HEK293 (cell line): ENCODE results near the gene ERCC3.

Experiments used
- HOXA7 ChIP-seq: sonication (generic); formaldehyde crosslinking; IDR thresholded peaks from 2 replicates; pipeline ENCODE4 v1.8.1; 2022; ENCODE audit warnings: missing genetic modification reagents, borderline replicate concordance
- KLF8 ChIP-seq: fragments of 450-650 bp; formaldehyde crosslinking; IDR thresholded peaks from 2 replicates; pipeline ENCODE4 v1.5.1; 2016; ENCODE audit warnings: missing biosample characterization, missing genetic modification characterization
- MYNN ChIP-seq: fragments of 450-650 bp; formaldehyde crosslinking; IDR thresholded peaks from 2 replicates; pipeline ENCODE4 v1.5.1; 2016; ENCODE audit warnings: missing biosample characterization, missing genetic modification characterization, borderline replicate concordance
- OVOL3 ChIP-seq: fragments of 450-650 bp; formaldehyde crosslinking; IDR thresholded peaks from 2 replicates; pipeline ENCODE4 v1.5.1; 2016; ENCODE audit warnings: missing biosample characterization, missing genetic modification characterization
- REST ChIP-seq: fragments of 450-650 bp; formaldehyde crosslinking; IDR thresholded peaks from 2 replicates; pipeline ENCODE4 v1.5.1; 2016; ENCODE audit warnings: missing biosample characterization, missing genetic modification characterization
- YY2 ChIP-seq: fragments of 450-650 bp; formaldehyde crosslinking; IDR thresholded peaks from 2 replicates; pipeline ENCODE4 v1.5.1; 2016; ENCODE audit warnings: missing biosample characterization, missing genetic modification characterization
- ZBTB10 ChIP-seq: fragments of 450-650 bp; formaldehyde crosslinking; IDR thresholded peaks from 2 replicates; pipeline ENCODE4 v1.5.1; 2016; ENCODE audit warnings: missing biosample characterization, missing genetic modification characterization
- ZBTB6 ChIP-seq: fragments of 450-650 bp; formaldehyde crosslinking; IDR thresholded peaks from 2 replicates; pipeline ENCODE4 v1.5.1; 2017; ENCODE audit warnings: missing biosample characterization, missing genetic modification characterization
- ZFP69B ChIP-seq: fragments of 450-650 bp; formaldehyde crosslinking; IDR thresholded peaks from 2 replicates; pipeline ENCODE4 v1.5.1; 2016; ENCODE audit warnings: missing biosample characterization, missing genetic modification characterization
- ZNF404 ChIP-seq: fragments of 450-650 bp; formaldehyde crosslinking; IDR thresholded peaks from 2 replicates; pipeline ENCODE4 v1.5.1; 2017; ENCODE audit warnings: missing biosample characterization, missing genetic modification characterization
- ZNF426 ChIP-seq: fragments of 450-650 bp; formaldehyde crosslinking; IDR thresholded peaks from 2 replicates; pipeline ENCODE4 v1.5.1; 2017; ENCODE audit warnings: missing biosample characterization, missing genetic modification characterization, mild to moderate bottlenecking, inconsistent platforms, moderate library complexity
- ZNF510 ChIP-seq: fragments of 450-650 bp; formaldehyde crosslinking; IDR thresholded peaks from 2 replicates; pipeline ENCODE4 v1.5.1; 2018; ENCODE audit warnings: mild to moderate bottlenecking, missing genetic modification characterization, missing biosample characterization; ENCODE audit not compliant: insufficient replicate concordance
- ZNF548 ChIP-seq: fragments of 450-650 bp; formaldehyde crosslinking; IDR thresholded peaks from 2 replicates; pipeline ENCODE4 v1.5.1; 2016; ENCODE audit warnings: missing biosample characterization, missing genetic modification characterization
- ZNF639 ChIP-seq: fragments of 450-650 bp; formaldehyde crosslinking; IDR thresholded peaks from 2 replicates; pipeline ENCODE4 v1.5.1; 2016; ENCODE audit warnings: missing biosample characterization, missing genetic modification characterization
- ZNF704 ChIP-seq: fragments of 450-650 bp; formaldehyde crosslinking; IDR thresholded peaks from 2 replicates; pipeline ENCODE4 v1.5.1; 2016; ENCODE audit warnings: missing biosample characterization, missing genetic modification characterization
- ZXDB ChIP-seq: fragments of 450-650 bp; formaldehyde crosslinking; IDR thresholded peaks from 2 replicates; pipeline ENCODE4 v1.5.1; 2016; ENCODE audit warnings: missing biosample characterization, missing genetic modification characterization
- TF ChIP-seq, protein P1 (sequence below): fragments of 450-650 bp; formaldehyde crosslinking; IDR thresholded peaks from 2 replicates; pipeline ENCODE4 v1.5.1; 2016; ENCODE audit warnings: missing biosample characterization, missing genetic modification characterization
- TF ChIP-seq, protein P2 (sequence below): fragments of 450-650 bp; formaldehyde crosslinking; IDR thresholded peaks from 2 replicates; pipeline ENCODE4 v1.5.1; 2016; ENCODE audit warnings: missing biosample characterization, missing genetic modification characterization, low read depth

The ERCC3 gene

GRCh38 chr2:127226520-127227263 is 67.3 kb downstream of the ERCC3 start (continued):
- TF ChIP-seq ZBTB10 (tag by site-specific recombination) (0 out of 2 replicates have a peak, but pooled peaks have one; percentile 38), ZNF548 (no peak), REST (no peak), ZBTB6 (tag by site-specific recombination) (no peak), ZFP69B (tag by site-specific recombination) (no peak), HOXA7 (CRISPR knock-in tag) (no peak), ZNF426 (no peak), ZNF404 (tag by site-specific recombination) (no peak), ZNF704 (tag by site-specific recombination) (no peak), YY2 (tag by site-specific recombination) (no peak), KLF8 (tag by site-specific recombination) (peak; percentile 51), ZNF639 (tag by site-specific recombination) (no peak), MYNN (tag by site-specific recombination) (no peak), OVOL3 (no peak), ZNF510 (tag by site-specific recombination) (no peak), ZXDB (tag by site-specific recombination) (peak; percentile 54; the same call in 1 of the 2 replicates)
- TF ChIP-seq, protein P1, sequence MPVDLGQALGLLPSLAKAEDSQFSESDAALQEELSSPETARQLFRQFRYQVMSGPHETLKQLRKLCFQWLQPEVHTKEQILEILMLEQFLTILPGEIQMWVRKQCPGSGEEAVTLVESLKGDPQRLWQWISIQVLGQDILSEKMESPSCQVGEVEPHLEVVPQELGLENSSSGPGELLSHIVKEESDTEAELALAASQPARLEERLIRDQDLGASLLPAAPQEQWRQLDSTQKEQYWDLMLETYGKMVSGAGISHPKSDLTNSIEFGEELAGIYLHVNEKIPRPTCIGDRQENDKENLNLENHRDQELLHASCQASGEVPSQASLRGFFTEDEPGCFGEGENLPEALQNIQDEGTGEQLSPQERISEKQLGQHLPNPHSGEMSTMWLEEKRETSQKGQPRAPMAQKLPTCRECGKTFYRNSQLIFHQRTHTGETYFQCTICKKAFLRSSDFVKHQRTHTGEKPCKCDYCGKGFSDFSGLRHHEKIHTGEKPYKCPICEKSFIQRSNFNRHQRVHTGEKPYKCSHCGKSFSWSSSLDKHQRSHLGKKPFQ (tag by site-specific recombination) = no peak
- TF ChIP-seq, protein P2, sequence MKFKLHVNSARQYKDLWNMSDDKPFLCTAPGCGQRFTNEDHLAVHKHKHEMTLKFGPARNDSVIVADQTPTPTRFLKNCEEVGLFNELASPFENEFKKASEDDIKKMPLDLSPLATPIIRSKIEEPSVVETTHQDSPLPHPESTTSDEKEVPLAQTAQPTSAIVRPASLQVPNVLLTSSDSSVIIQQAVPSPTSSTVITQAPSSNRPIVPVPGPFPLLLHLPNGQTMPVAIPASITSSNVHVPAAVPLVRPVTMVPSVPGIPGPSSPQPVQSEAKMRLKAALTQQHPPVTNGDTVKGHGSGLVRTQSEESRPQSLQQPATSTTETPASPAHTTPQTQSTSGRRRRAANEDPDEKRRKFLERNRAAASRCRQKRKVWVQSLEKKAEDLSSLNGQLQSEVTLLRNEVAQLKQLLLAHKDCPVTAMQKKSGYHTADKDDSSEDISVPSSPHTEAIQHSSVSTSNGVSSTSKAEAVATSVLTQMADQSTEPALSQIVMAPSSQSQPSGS = no peak
